ENCODE measurements around the gene HCRT.

The HCRT gene

GRCh38 chr17:42167807-42168206 lies 17.4 kb downstream of the HCRT start:
- no peak overlapping the region for H3K4me3 Mint-ChIP-seq
- H3K36me3 Mint-ChIP-seq (ENCODE audit: low read depth) = no peaks in the 10 kb centered on the region

GRCh38 chr17:42166196-42166763 lies 19.0 kb downstream of the HCRT start:
- no peak for DNase-seq
- Mint-ChIP-seq H3K36me3 (ENCODE audit: low read depth) (no peaks in the 10 kb centered on the region), H3K4me1 (peaks cover 12% of the 10 kb centered on the region), H3K27ac (no peak overlapping the region), H3K4me3 (no peak overlapping the region), H3K9me3 (no peaks in the 10 kb centered on the region), H3K27me3 (ENCODE audit: low read depth, poor library complexity) (peaks cover 24% of the 10 kb centered on the region)
- no peak for TF ChIP-seq CTCF (IDR thresholded peaks at IDR 0.05)

More at GRCh38 chr17:42167807-42168206, 17.4 kb downstream of the HCRT start:
- Mint-ChIP-seq H3K9me3 (no peaks in the 10 kb centered on the region), H3K27me3 (ENCODE audit: low read depth, poor library complexity) (peaks cover 34% of the 10 kb centered on the region), H3K27ac (peak overlapping the region; percentile 19), H3K4me1 (peaks cover 8% of the 10 kb centered on the region)
- no peak for DNase-seq
- no peak for TF ChIP-seq CTCF (IDR thresholded peaks at IDR 0.05)

- Mint-ChIP-seq H3K9me3 (no peaks in the 10 kb centered on the region), H3K36me3 (ENCODE audit: low read depth) (no peaks in the 10 kb centered on the region), H3K4me1 (peaks cover 14% of the 10 kb centered on the region), H3K4me3 (no peak overlapping the region), H3K27me3 (ENCODE audit: low read depth, poor library complexity) (peaks cover 20% of the 10 kb centered on the region), H3K27ac (no peak overlapping the region)
- no peak for TF ChIP-seq CTCF (IDR thresholded peaks at IDR 0.05)
- no peak for DNase-seq
These were observed 19.5 kb downstream of the HCRT start for GRCh38 chr17:42165751-42166150.

GRCh38 chr17:42163696-42164407 lies 21.4 kb downstream of the HCRT start:
- Mint-ChIP-seq H3K9me3 (no peaks in the 10 kb centered on the region), H3K4me3 (no peak overlapping the region), H3K36me3 (ENCODE audit: low read depth) (no peaks in the 10 kb centered on the region), H3K27ac (no peak overlapping the region), H3K27me3 (ENCODE audit: low read depth, poor library complexity) (peaks cover 16% of the 10 kb centered on the region), H3K4me1 (peaks cover 23% of the 10 kb centered on the region)
- no peak for TF ChIP-seq CTCF (IDR thresholded peaks at IDR 0.05)
- no peak for DNase-seq

GRCh38 chr17:42163113-42163512 lies 22.1 kb downstream of the HCRT start:
- H3K36me3 Mint-ChIP-seq (ENCODE audit: low read depth) = no peaks in the 10 kb centered on the region
- TF ChIP-seq CTCF (IDR thresholded peaks at IDR 0.05) = peak; percentile 31
- no peak overlapping the region for H3K27ac Mint-ChIP-seq
- peaks cover 23% of the 10 kb centered on the region for H3K4me1 Mint-ChIP-seq
- peak; percentile 36 for DNase-seq
- peaks cover 16% of the 10 kb centered on the region for H3K27me3 Mint-ChIP-seq (ENCODE audit: low read depth, poor library complexity)
- no peaks in the 10 kb centered on the region for H3K9me3 Mint-ChIP-seq
- no peak overlapping the region for H3K4me3 Mint-ChIP-seq

GRCh38 chr17:42160531-42160910 lies 24.7 kb downstream of the HCRT start:
- no peaks in the 10 kb centered on the region for H3K36me3 Mint-ChIP-seq (ENCODE audit: low read depth)
- H3K27ac Mint-ChIP-seq = no peak overlapping the region
- no peak for TF ChIP-seq CTCF (IDR thresholded peaks at IDR 0.05)
- DNase-seq = no peak
- H3K4me3 Mint-ChIP-seq = no peak overlapping the region
- peaks cover 15% of the 10 kb centered on the region for H3K27me3 Mint-ChIP-seq (ENCODE audit: low read depth, poor library complexity)
- no peaks in the 10 kb centered on the region for H3K9me3 Mint-ChIP-seq
- peaks cover 31% of the 10 kb centered on the region for H3K4me1 Mint-ChIP-seq

Data from nephron progenitor cell (in vitro differentiated cells).